DMS53 treated with DMSO at 0.1 percent for 48 hours (cell line): Measurements from ENCODE around the gene IRX2.

Experiments
- DNase-seq: peaks from one replicate; lab custom pipeline; 2025; ENCODE audit not compliant: unreplicated experiment; lab: John Stamatoyannopoulos, UW

IRX2 gene

GRCh38 chr5:2742921-2743679 lies 8.4 kb downstream of the IRX2 start:
- no peak for DNase-seq

GRCh38 chr5:2741956-2742355 lies 9.5 kb downstream of the IRX2 start:
- DNase-seq = no peak

- no peak for DNase-seq
Measured at GRCh38 chr5:2740876-2741555, 10.5 kb downstream of the IRX2 start.

GRCh38 chr5:2740051-2740875 lies 11.2 kb downstream of the IRX2 start:
- no peak for DNase-seq

GRCh38 chr5:2739360-2740050 lies 12.0 kb downstream of the IRX2 start:
- DNase-seq = no peak

GRCh38 chr5:2738700-2739359 lies 12.6 kb downstream of the IRX2 start:
- no peak for DNase-seq

- no peak for DNase-seq
Measured at GRCh38 chr5:2738156-2738699, 13.2 kb downstream of the IRX2 start.

GRCh38 chr5:2737273-2738155 lies 14.0 kb downstream of the IRX2 start:
- DNase-seq = no peak

- no peak for DNase-seq
Measured at GRCh38 chr5:2736872-2737271, 14.6 kb downstream of the IRX2 start.

GRCh38 chr5:2735996-2736395 lies 15.5 kb downstream of the IRX2 start:
- DNase-seq = no peak

GRCh38 chr5:2732850-2733249 lies 18.6 kb downstream of the IRX2 start:
- DNase-seq = no peak

GRCh38 chr5:2732004-2732403 lies 19.5 kb downstream of the IRX2 start:
- DNase-seq = no peak

GRCh38 chr5:2729189-2729588 lies 22.3 kb downstream of the IRX2 start:
- no peak for DNase-seq

- no peak for DNase-seq
Measured at GRCh38 chr5:2727550-2727949, 23.9 kb downstream of the IRX2 start.

- no peak for DNase-seq
Measured at GRCh38 chr5:2725980-2726765, 25.3 kb downstream of the IRX2 start.

GRCh38 chr5:2724831-2725230 lies 26.6 kb downstream of the IRX2 start:
- DNase-seq = no peak

GRCh38 chr5:2724031-2724581 lies 27.4 kb downstream of the IRX2 start:
- no peak for DNase-seq

- no peak for DNase-seq
Measured at GRCh38 chr5:2722901-2723300, 28.6 kb downstream of the IRX2 start.
